H1 (cell line): ENCODE data around the gene DCUN1D4. TPM values are rescaled to one million over a fixed set of nuclear protein-coding genes. Genes with fewer than 3 reads are reported as not detected.

ENCODE experiments used
- CTCF ChIA-PET: fragments of 300-600 bp; sonication (Branson Sonifier 250); formaldehyde crosslinking; loops from one replicate; lab custom pipeline; 2021; ENCODE audit not compliant: partially characterized antibody; lab: Charles Lee
- POLR2A ChIA-PET: fragments of 300-600 bp; sonication (Branson Sonifier 250); formaldehyde crosslinking; loops from one replicate; lab custom pipeline; 2021; ENCODE audit warnings: inconsistent platforms; ENCODE audit not compliant: partially characterized antibody; lab: Charles Lee
- DNase-seq, 2 experiments: peaks; one replicate each; pipeline versions ENCODE4 v3.0.0 to v3.0.0-alpha.2; 2010 to 2022; ENCODE audit warnings: low spot score in 2 of 2, low read depth in 1 of 2, mixed read lengths in 1 of 2
- FAIRE-seq: peaks from 2 replicates; lab custom pipeline; 2011; peaks lifted over from hg19 to GRCh38; lab: Jason Lieb, UNC
- H2AFZ ChIP-seq: 2 replicates; pipeline ENCODE4 v1.8.1; 2012; ENCODE audit warnings: low read length, inconsistent platforms
- H2AK5ac ChIP-seq: 2 replicates; pipeline ENCODE4 v1.6.1; 2013; ENCODE audit warnings: low read depth, low read length
- H2BK120ac ChIP-seq: replicated peaks from 2 replicates; pipeline ENCODE3; 2013; ENCODE audit warnings: low read depth, low read length, inconsistent platforms
- H2BK12ac ChIP-seq: 2 replicates; pipeline ENCODE4 v1.6.1; 2013; ENCODE audit warnings: low read depth, low read length
- H2BK15ac ChIP-seq: 2 replicates; pipeline ENCODE4 v1.6.1; 2013; ENCODE audit warnings: low read length
- H2BK20ac ChIP-seq: 2 replicates; pipeline ENCODE4 v1.6.1; 2013; ENCODE audit warnings: low read length
- H2BK5ac ChIP-seq: 2 replicates; pipeline ENCODE4 v1.6.1; 2013; ENCODE audit warnings: low read depth, low read length
- H3K14ac ChIP-seq: 2 replicates; pipeline ENCODE4 v1.6.1; 2013; ENCODE audit warnings: inconsistent platforms; ENCODE audit not compliant: insufficient read length
- H3K18ac ChIP-seq: 2 replicates; pipeline ENCODE4 v1.6.1; 2013; ENCODE audit warnings: low read length; ENCODE audit errors: extremely low read depth
- H3K23ac ChIP-seq: 2 replicates; pipeline ENCODE4 v1.6.1; 2013; ENCODE audit warnings: inconsistent platforms; ENCODE audit not compliant: insufficient read length
- H3K23me2 ChIP-seq: 2 replicates; pipeline ENCODE4 v1.6.1; 2013; ENCODE audit warnings: low read depth, low read length
- H3K27ac ChIP-seq: 2 replicates; pipeline ENCODE4 v1.6.1; 2011; ENCODE audit warnings: low read depth, low read length, inconsistent platforms
- H3K27me3 ChIP-seq, 4 experiments: replicated peaks in 1 of 4; 1 replicate in 1 of 4; 2 replicates in 3 of 4; pipeline versions ENCODE4 v1.6.1 to v1.8.1; 2011 to 2013; ENCODE audit warnings: low read length in 3 of 4, mild to moderate bottlenecking in 3 of 4, inconsistent platforms in 2 of 4, mixed read lengths in 2 of 4, moderate library complexity in 1 of 4; ENCODE audit not compliant: control insufficient read depth in 3 of 4, insufficient read depth in 3 of 4; ENCODE audit errors: extremely low read depth in 1 of 4
- H3K36me3 ChIP-seq, 4 experiments: 2 replicates each; pipeline versions ENCODE4 v1.6.1 to v1.8.1; 2011 to 2013; ENCODE audit warnings: mild to moderate bottlenecking in 4 of 4, low read length in 3 of 4, moderate library complexity in 2 of 4, control low read depth in 1 of 4, inconsistent platforms in 1 of 4; ENCODE audit not compliant: insufficient read depth in 4 of 4, control insufficient read depth in 2 of 4
- H3K4ac ChIP-seq: replicated peaks from 2 replicates; pipeline ENCODE3; 2013; ENCODE audit warnings: low read length, low read depth, mixed read lengths, inconsistent platforms; ENCODE audit not compliant: insufficient read length
- H3K4me1 ChIP-seq, 4 experiments: replicated peaks in 1 of 4; 1 replicate in 1 of 4; 2 replicates in 3 of 4; pipeline versions ENCODE4 v1.6.1 to v1.8.1; 2011 to 2013; ENCODE audit warnings: low read length in 3 of 4, inconsistent platforms in 2 of 4, mixed read lengths in 1 of 4; ENCODE audit not compliant: insufficient read depth in 4 of 4, control insufficient read depth in 3 of 4
- H3K4me2 ChIP-seq, 2 experiments: 2 replicates each; pipeline versions ENCODE4 v1.6.1 to v1.8.1; 2011 to 2013; ENCODE audit warnings: low read depth in 2 of 2, low read length in 2 of 2, control low read depth in 1 of 2, inconsistent platforms in 1 of 2, mild to moderate bottlenecking in 1 of 2; ENCODE audit not compliant: insufficient read depth in 1 of 2
- H3K4me3 ChIP-seq, 4 experiments: fragments of 200-600, 300-600 bp in 1 of 4; sonication (generic), shearing (Covaris generic), sonication (Bioruptor Twin) in 1 of 4; 2 replicates each; pipeline versions ENCODE4 v1.5.1 to v1.8.1; 2011 to 2016; ENCODE audit warnings: low read length in 4 of 4, low read depth in 3 of 4, control low read depth in 2 of 4, inconsistent platforms in 2 of 4, mild to moderate bottlenecking in 2 of 4, mixed read lengths in 1 of 4, moderate library complexity in 1 of 4; ENCODE audit not compliant: insufficient read depth in 2 of 4; ENCODE audit errors: extremely low read depth in 1 of 4
- H3K56ac ChIP-seq: replicated peaks from 2 replicates; pipeline ENCODE3; 2013; ENCODE audit warnings: low read depth, mild to moderate bottlenecking, mixed read lengths, low read length, inconsistent platforms; ENCODE audit not compliant: insufficient read length
- H3K79me1 ChIP-seq: 2 replicates; pipeline ENCODE4 v1.6.1; 2013; ENCODE audit warnings: low read depth, low read length, control low read depth
- H3K79me2 ChIP-seq, 2 experiments: 2 replicates each; pipeline versions ENCODE4 v1.6.1 to v1.8.1; 2012 to 2013; ENCODE audit warnings: low read length in 2 of 2, mild to moderate bottlenecking in 2 of 2, inconsistent platforms in 1 of 2; ENCODE audit not compliant: insufficient read depth in 2 of 2, control insufficient read depth in 1 of 2
- H3K9ac ChIP-seq, 4 experiments: replicated peaks in 1 of 4; 1 replicate in 1 of 4; 2 replicates in 3 of 4; pipeline versions ENCODE4 v1.6.1 to v1.8.1; 2011 to 2013; ENCODE audit warnings: low read depth in 3 of 4, low read length in 3 of 4, control low read depth in 2 of 4, mild to moderate bottlenecking in 2 of 4, moderate library complexity in 2 of 4, inconsistent platforms in 1 of 4; ENCODE audit errors: extremely low read depth in 1 of 4
- H3K9me3 ChIP-seq, 2 experiments: 2 replicates each; pipeline versions ENCODE4 v1.6.1 to v1.8.1; 2012 to 2013; ENCODE audit warnings: mild to moderate bottlenecking in 2 of 2, moderate library complexity in 2 of 2, control low read depth in 1 of 2, inconsistent platforms in 1 of 2, low read depth in 1 of 2, low read length in 1 of 2, mixed read lengths in 1 of 2; ENCODE audit not compliant: insufficient read depth in 2 of 2
- H4K20me1 ChIP-seq, 2 experiments: replicated peaks in 1 of 2; 2 replicates each; pipeline versions ENCODE3 to v1.8.1; 2011 to 2013; ENCODE audit warnings: inconsistent platforms in 2 of 2, low read length in 2 of 2, mild to moderate bottlenecking in 1 of 2; ENCODE audit not compliant: insufficient read depth in 2 of 2, control insufficient read depth in 1 of 2
- H4K5ac ChIP-seq: 2 replicates; pipeline ENCODE4 v1.6.1; 2013; ENCODE audit warnings: low read length, low read depth, mixed read lengths, inconsistent platforms; ENCODE audit not compliant: insufficient read length
- H4K8ac ChIP-seq: 2 replicates; pipeline ENCODE4 v1.8.0; 2013; ENCODE audit warnings: mild to moderate bottlenecking, moderate library complexity, low read length, inconsistent platforms; ENCODE audit not compliant: insufficient read depth; ENCODE audit errors: extremely low read depth
- H4K91ac ChIP-seq: replicated peaks from 2 replicates; pipeline ENCODE3; 2013; ENCODE audit warnings: low read length, mixed read lengths, inconsistent platforms; ENCODE audit not compliant: insufficient read length
- NRF1 ChIP-seq: IDR thresholded peaks from 2 replicates; pipeline ENCODE4 v1.6.1; 2011; ENCODE audit warnings: mild to moderate bottlenecking, low read depth, low read length, improper control_type of control experiment
- WGBS, 2 experiments: shearing (Covaris generic) in 1 of 2; methylation state at CpG; one replicate each; pipeline versions ENCODE4 v1.1.6 to v1.1.7; 2013 to 2015; ENCODE audit warnings: low lambda C conversion rate in 2 of 2, mixed read lengths in 2 of 2, inconsistent platforms in 1 of 2, low coverage in 1 of 2, missing lambda C conversion rate in 1 of 2; ENCODE audit not compliant: insufficient replicate concordance in 2 of 2, insufficient coverage in 1 of 2, insufficient read length in 1 of 2; ENCODE audit errors: extremely low coverage in 1 of 2, missing lambda C conversion rate in 1 of 2; 5-methylcytosine and 5-hydroxymethylcytosine counted together
- polyA plus RNA-seq, 7 experiments: library from polyadenylated mRNA; depleted of rRNA in 3 of 7; stranded (reverse) in 5 of 7; unstranded in 2 of 7; fragments of >200 nt in 5 of 7; fragments of 200-250 nt in 2 of 7; gene quantifications; 1 replicate in 5 of 7; 2 replicates in 1 of 7; 4 replicates in 1 of 7; pipeline versions ENCODE4 v1.2.1 to v1.2.3, GENCODE V29; 2011 to 2013; ENCODE audit warnings: missing spikeins in 2 of 7, mixed read lengths in 2 of 7
- total RNA-seq: library from RNA; stranded (reverse); fragmentation: NEBNext Ultra II Directional; extraction: Animal tissue kit (Norgen Biotek cat#: 25700); gene quantifications from 2 replicates; pipeline ENCODE4 v1.2.1, GENCODE V29; 2021

The DCUN1D4 gene
- total and polyA plus RNA-seq, 2 of the 8 experiments (the other 6 are each of a cell fraction or from before 2014, with no cell fraction given), result 22.9 to 55.9 TPM

- H3K18ac ChIP-seq, result peak overlapping the region; percentile 24; the same call in 1 of the 2 replicates
- H2AFZ ChIP-seq, result no peak overlapping the region
- H3K27me3 ChIP-seq, result no peaks in the 10 kb centered on the region
- 80% methylated on average over 3 of the region's 3 CpGs; no CpG with 5 or more reads in 1 of the 2 experiments for WGBS, 2 experiments
- no peak overlapping the region for H4K5ac ChIP-seq
- H2BK20ac ChIP-seq, result no peak overlapping the region
- H3K23me2 ChIP-seq, result no peaks in the 10 kb centered on the region
- no peak overlapping the region for H3K4me2 ChIP-seq
- no peak overlapping the region for H3K27ac ChIP-seq
- DNase-seq (no peak), FAIRE-seq (no peak)
- no peak overlapping the region for H3K56ac ChIP-seq
- H2BK15ac ChIP-seq, result no peak overlapping the region
- H3K14ac ChIP-seq, result no peak overlapping the region
- H2AK5ac ChIP-seq, result no peak overlapping the region; the same call in 1 of the 2 replicates
- no peak overlapping the region for H3K23ac ChIP-seq
- H4K20me1 ChIP-seq, result peaks cover 7 to 8% of the 10 kb centered on the region in 2 experiments
- no peak overlapping the region for H2BK5ac ChIP-seq
- H2BK120ac ChIP-seq, result no peak overlapping the region
- peaks cover 12 to 99% of the 10 kb centered on the region in 2 experiments for H3K79me2 ChIP-seq
- H3K9me3 ChIP-seq, result no peaks in the 10 kb centered on the region
- peaks cover 9 to 24% (median 21%) of the 10 kb centered on the region in 4 experiments for H3K4me1 ChIP-seq
- ChIA-PET POLR2A (no interaction called here), CTCF (no interaction called here)
- H4K8ac ChIP-seq, result no peak overlapping the region
- H2BK12ac ChIP-seq, result no peak overlapping the region
- H3K79me1 ChIP-seq, result peaks cover 5% of the 10 kb centered on the region; the same call in 1 of the 2 replicates
- no peak overlapping the region for H4K91ac ChIP-seq
- H3K4ac ChIP-seq, result no peak overlapping the region
- H3K9ac ChIP-seq, result no peak overlapping the region
- no peak overlapping the region for H3K4me3 ChIP-seq
- H3K36me3 ChIP-seq, result peaks cover 0 to 4% (median 0%) of the 10 kb centered on the region in 4 experiments; a peak in 1 of 8 replicates
- no peak for TF ChIP-seq NRF1
These were observed 12.8 kb downstream of the DCUN1D4 start for GRCh38 chr4:51855751-51856150.
